GM21360 (cell line): ENCODE data around the gene CAPN10.

ENCODE experiments used
- ATAC-seq: cut with Tn5 transposase; IDR thresholded peaks from one replicate; pipeline ENCODE4 v1.9.1; 2021; ENCODE audit warnings: mild to moderate bottlenecking, moderate library complexity; ENCODE audit not compliant: unreplicated experiment

The CAPN10 gene

DNA sequence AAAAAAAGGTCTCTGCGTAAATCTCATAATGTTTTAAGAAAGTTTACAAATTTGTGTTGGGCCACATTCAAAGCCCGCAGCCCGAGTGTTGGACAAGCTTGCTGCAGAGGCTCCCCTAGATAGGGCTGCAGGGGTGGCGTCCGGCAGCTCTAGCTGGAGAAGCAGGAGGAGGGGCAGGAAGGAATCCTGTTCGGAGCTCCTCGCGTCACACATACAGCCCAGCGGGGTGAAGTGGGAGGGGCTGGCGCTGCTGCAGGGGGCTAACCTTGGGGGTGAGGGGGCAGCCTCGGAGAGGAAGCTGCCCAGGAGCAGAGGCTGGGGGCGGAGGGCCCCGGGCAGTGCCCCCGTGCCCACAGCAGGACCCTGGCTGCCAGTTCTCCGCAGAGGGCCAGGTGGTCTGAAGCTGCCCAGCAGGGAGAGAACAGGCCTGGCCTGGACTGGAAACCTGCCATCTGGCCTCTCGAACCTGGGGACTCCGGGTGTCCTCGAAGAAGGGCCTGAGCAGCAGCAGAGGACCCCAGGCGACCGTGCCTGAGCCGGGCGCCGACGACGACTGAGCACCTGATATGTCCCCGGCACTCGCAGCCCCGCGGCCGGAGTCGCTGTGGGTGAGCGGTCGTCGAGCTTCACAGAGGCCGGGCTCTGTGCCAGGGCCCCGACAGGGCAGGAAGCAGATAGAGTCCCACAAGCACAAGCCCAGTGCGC is 36.1 kb downstream of the CAPN10 start:
- no peak for ATAC-seq

DNA sequence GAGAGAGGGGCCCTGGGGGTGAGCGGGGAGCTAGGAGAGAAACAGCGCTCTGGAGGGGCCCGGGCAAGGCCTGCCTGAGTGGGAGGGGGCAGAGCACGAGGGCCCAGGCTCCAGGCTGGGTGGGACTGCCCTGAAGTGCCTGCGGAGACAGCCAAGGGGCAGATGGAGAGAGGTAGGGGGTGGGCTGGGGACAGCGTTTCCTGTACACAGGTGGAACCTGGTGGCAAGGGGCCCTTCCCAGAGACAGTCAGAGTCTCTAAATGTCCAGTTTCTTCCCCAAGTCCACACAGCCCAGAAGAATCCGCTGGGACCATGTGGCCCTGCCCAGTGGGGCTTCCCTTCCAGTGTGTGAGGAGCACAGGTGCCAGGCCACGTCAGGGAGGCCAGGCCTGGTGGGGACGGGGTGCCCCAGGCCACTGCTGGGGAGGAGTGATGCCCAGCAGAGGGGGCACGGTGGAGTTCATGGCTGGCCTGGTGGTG is 37.0 kb downstream of the CAPN10 start:
- no peak for ATAC-seq

DNA sequence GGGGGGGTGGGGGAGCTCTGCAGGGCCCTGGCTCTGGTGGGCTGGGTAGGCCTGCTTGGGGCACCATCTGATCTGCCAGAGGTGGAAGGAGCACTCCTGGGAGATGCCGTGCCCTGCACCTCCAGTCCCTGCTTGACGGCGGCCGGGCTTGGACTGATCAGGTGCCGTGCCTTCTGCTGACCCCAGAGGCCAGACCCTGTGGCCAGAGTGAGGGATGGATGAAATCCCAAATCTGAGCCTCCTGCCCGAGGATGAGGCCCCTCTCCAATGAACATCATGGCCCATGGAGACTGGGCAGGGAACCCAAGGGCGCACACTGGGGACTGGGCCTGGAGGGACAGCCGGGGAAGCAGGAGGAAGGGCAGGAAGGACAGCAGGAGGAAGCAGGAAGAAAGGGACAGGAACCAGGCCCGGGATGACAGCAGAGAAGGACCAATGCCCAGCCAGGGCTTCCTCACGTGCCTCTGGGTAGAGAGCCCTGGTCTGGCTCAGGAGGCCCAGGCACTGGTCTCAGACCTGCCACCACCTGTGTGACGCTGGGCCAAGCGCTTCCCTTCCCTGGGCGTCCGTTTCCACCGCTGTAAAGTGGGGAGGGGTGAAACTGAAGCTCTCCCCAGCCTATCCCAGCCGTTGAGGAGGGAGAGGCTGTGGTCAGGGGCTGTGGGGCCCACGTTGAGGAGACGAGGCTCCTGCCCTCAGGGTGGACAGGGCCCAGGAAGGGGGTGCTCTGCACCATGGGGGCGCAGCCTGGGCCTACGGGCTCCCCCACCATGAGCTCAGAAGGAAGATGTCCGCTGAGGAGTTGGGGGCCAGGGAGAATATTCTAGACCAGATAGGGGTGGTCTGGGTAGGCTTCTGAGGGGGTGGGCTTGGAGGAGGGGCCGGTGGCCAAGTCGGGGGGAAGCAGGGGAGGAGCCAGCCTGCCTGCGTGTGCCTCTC is 37.7 kb downstream of the CAPN10 start:
- ATAC-seq: no peak

- ATAC-seq: peak; percentile 31
Observed at GRCh38 chr2:240624950-240625621, 38.6 kb downstream of the CAPN10 start, which contains the start of gene GPR35. Gene GPR35, plus strand, starts transcription at chr2:240625480. Its CDS starts 4,473 bp downstream, at chr2:240629953.

DNA sequence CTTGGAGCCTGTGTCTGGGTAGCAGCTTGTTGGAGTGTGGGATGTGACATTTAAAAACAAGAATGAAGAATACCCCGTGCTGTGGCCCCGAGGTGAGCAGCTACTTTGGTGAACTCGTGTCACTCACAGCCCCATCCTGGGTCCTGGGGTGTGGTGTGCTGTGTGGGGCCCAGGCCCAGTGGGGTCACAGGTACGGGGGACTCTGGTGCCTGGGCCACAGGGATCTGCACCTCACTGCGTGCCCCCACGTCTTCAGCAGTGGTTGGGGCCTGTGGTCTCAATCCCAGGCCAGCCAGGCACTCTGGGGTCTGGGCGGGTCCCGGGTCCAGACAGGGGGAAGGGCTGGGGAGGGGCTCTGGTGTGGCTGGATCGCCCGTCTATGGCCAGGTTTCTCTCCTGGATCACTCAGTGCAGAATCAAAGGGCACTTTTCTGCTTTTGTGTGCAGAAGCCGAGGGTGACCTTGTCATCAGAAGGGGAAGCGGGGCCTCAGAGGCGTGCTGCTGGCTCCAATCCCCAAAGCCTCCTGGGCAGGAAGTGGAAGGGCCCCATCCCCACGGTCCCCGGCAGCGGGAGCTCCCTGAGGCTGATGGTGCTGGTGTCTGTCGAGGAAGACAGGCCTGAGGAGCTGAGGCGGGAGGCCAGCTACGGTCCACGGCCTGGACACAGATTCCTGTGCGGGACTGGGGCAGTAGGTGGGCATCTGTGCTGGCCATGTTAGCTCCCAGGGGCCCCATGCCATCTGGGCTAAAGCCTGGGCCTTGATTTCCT is 40.2 kb downstream of the CAPN10 start:
- no peak for ATAC-seq

DNA sequence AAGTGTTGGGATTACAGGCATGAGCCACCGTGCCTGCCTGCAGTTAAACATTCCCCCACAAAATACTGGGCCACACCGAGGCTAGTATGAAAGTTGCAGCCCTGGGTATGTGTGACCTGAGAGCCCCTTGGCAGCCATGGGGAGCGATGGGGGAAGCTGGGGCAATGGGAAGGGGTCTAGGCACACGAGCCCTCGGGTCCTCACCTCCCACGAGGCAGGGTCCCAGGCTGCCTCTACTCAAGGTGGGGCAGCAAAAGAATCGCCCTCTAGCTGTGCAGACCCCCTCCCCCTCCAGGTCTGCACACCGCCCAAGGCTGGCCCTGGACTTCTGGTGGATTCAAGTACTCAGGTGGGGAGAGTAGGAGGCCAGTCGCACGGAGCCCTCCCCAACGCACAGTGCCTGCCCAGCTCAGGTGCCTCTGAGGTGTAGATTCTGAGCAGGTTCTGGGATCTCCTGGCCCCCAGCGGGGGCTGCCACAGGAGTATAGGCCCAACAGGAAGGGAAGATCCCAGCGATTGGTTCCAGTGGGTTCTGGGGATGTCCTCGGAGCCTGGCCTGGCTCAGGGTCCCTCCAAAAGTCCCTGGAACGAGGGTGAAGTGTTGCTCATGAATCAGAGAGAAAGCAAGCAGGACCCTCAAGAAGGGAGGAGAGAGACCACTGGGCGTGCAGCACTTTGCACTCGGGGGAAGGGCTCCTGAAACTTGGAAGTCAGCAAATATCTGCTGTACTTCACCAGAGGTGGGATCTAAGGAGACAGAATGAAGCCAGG is 41.4 kb downstream of the CAPN10 start:
- no peak for ATAC-seq

DNA sequence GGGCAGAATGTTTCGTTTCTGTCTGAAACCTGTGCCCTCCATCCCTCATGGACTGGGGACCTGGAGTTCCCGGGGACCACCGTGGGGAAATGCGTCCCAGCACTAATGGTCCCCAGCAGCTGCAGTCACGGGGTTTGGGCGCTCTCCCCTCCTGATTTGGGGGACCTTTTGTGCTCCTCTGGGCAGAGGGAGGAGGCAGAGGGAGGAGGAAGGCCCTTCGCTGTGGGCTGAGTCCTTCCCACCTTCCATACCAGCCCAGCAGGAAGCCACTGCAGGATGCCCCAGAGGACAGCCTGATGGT is 41.9 kb downstream of the CAPN10 start:
- ATAC-seq: no peak

DNA sequence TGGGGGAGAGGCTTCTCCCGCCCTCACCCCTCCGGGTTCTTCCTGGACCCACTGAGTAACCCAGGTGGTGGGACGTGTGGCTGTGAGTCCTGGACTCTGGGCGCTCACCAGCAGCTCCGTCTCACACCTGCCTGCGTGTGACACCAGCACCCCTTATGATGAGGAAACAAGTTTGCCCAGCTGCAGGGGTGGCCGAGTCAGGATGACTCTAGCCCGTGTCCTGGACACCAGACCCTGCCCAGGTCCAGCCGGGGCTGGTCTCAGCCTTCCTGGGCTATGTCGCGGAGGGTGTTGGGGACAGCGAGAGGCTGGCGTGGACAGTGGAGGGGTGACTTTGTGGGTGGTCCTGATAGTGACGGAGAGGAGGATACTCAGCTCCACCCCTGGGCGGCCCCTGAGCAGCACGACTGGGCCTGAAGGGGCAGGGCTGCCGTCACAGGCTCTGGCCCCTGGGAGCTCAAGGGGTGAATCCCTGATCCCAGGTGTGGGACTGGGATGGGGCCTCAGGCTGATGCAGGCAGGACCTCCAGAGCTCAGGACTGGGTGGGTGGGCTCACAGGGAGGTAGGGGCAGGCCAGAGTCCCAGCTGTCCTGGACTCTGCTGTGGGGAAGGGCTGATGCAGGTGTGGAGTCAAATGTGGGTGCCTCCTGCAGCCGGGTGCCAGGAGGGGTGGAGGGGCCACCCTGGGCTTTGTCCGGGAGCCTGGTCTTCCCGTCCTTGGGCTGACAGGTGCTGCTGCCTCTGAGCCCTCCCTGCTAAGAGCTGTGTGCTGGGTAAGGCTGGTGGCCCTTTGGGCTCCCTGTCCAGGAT is 42.5 kb downstream of the CAPN10 start:
- no peak for ATAC-seq

DNA sequence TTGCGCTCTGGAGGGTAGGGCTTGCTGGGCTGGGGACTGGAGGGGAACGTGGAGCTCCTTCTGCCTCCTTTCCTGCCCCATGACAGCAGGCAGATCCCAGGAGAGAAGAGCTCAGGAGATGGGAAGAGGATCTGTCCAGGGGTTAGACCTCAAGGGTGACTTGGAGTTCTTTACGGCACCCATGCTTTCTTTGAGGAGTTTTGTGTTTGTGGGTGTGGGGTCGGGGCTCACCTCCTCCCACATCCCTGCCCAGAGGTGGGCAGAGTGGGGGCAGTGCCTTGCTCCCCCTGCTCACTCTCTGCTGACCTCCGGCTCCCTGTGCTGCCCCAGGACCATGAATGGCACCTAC is 43.1 kb downstream of the CAPN10 start:
- ATAC-seq: no peak

DNA sequence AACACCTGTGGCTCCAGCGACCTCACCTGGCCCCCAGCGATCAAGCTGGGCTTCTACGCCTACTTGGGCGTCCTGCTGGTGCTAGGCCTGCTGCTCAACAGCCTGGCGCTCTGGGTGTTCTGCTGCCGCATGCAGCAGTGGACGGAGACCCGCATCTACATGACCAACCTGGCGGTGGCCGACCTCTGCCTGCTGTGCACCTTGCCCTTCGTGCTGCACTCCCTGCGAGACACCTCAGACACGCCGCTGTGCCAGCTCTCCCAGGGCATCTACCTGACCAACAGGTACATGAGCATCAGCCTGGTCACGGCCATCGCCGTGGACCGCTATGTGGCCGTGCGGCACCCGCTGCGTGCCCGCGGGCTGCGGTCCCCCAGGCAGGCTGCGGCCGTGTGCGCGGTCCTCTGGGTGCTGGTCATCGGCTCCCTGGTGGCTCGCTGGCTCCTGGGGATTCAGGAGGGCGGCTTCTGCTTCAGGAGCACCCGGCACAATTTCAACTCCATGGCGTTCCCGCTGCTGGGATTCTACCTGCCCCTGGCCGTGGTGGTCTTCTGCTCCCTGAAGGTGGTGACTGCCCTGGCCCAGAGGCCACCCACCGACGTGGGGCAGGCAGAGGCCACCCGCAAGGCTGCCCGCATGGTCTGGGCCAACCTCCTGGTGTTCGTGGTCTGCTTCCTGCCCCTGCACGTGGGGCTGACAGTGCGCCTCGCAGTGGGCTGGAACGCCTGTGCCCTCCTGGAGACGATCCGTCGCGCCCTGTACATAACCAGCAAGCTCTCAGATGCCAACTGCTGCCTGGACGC is 43.6 kb downstream of the CAPN10 start:
- ATAC-seq: no peak

GRCh38 chr2:240630771-240631547 is 44.4 kb downstream of the CAPN10 start:
- no peak for ATAC-seq

- ATAC-seq: no peak
Observed at GRCh38 chr2:240631548-240632305, 45.2 kb downstream of the CAPN10 start.

- ATAC-seq: no peak
Observed at GRCh38 chr2:240632306-240632721, 45.8 kb downstream of the CAPN10 start.

DNA sequence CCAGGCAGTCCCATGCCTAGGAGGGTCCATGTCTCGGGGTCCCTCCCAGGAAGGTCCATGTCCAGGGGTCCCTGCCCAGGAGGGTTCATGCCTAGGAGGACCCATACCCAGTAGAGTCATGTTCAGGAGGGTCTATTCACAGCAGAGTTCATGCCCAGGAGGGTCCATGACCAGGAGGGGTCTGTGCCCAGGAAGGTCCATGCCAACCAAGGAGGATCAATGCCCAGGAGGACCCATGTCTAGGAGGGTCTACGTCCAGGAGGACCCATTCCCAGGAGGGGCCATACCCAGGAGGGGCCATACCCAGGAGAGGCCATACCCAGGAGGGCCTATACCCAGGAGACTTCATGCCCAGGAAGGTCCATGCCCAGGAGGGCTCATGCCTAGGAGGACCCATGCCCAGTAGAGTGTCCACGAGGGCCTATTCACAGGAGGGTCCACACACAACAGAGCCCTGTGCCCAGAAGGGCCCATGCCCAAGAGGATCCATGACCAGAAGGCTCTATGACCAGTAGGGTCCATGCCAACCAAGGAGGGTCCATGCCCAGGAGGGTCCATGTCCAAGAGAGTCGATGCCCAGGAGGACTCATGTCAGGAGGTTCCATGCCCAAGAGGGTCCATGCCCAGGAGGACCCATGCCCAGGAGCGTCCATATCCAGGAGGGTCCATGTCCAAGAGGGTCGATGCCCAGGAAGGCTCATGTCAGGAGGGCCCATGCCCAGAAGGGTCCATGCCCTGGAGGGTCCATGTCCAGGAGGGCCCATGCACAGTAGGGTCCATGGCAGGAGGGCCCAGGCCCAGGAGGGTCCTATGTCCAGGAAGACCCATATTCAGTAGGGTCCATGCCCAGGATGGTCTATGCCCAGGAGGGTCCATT is 48.8 kb downstream of the CAPN10 start:
- no peak for ATAC-seq

GRCh38 chr2:240635998-240636547 is 49.5 kb downstream of the CAPN10 start:
- ATAC-seq: no peak
